Left lobe of liver (tissue), 2 donors: ENCODE measurements around the gene GTF3C1. TPM values are rescaled to one million over a fixed set of nuclear protein-coding genes. Genes with fewer than 3 reads are reported as not detected.
A peak's percentile ranks its signal among the peaks of the same experiment; 100 is the strongest.

ENCODE experiments used
- ATAC-seq: fragments of 200-7000 bp; cut with Tn5 transposase; one replicate; pipeline ENCODE4 v1.9.1; 2020; ENCODE audit warnings: mild to moderate bottlenecking, moderate library complexity
- DNase-seq: peaks from one replicate; pipeline ENCODE4 v3.0.0-alpha.2; 2020; ENCODE audit warnings: low spot score
- total RNA-seq: library from RNA; stranded (reverse); gene quantifications from one replicate; pipeline ENCODE4 v1.2.1, GENCODE V29; 2021
- donor health status: DM: no; HTN: no; CAD: no; lungs with moderate emphysema.
- donor health status: DM: no; HTN: yes; CAD: no.

Gene GTF3C1, protein sequence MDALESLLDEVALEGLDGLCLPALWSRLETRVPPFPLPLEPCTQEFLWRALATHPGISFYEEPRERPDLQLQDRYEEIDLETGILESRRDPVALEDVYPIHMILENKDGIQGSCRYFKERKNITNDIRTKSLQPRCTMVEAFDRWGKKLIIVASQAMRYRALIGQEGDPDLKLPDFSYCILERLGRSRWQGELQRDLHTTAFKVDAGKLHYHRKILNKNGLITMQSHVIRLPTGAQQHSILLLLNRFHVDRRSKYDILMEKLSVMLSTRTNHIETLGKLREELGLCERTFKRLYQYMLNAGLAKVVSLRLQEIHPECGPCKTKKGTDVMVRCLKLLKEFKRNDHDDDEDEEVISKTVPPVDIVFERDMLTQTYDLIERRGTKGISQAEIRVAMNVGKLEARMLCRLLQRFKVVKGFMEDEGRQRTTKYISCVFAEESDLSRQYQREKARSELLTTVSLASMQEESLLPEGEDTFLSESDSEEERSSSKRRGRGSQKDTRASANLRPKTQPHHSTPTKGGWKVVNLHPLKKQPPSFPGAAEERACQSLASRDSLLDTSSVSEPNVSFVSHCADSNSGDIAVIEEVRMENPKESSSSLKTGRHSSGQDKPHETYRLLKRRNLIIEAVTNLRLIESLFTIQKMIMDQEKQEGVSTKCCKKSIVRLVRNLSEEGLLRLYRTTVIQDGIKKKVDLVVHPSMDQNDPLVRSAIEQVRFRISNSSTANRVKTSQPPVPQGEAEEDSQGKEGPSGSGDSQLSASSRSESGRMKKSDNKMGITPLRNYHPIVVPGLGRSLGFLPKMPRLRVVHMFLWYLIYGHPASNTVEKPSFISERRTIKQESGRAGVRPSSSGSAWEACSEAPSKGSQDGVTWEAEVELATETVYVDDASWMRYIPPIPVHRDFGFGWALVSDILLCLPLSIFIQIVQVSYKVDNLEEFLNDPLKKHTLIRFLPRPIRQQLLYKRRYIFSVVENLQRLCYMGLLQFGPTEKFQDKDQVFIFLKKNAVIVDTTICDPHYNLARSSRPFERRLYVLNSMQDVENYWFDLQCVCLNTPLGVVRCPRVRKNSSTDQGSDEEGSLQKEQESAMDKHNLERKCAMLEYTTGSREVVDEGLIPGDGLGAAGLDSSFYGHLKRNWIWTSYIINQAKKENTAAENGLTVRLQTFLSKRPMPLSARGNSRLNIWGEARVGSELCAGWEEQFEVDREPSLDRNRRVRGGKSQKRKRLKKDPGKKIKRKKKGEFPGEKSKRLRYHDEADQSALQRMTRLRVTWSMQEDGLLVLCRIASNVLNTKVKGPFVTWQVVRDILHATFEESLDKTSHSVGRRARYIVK (N-terminal part only)
- total RNA-seq = 34.2 TPM

DNA sequence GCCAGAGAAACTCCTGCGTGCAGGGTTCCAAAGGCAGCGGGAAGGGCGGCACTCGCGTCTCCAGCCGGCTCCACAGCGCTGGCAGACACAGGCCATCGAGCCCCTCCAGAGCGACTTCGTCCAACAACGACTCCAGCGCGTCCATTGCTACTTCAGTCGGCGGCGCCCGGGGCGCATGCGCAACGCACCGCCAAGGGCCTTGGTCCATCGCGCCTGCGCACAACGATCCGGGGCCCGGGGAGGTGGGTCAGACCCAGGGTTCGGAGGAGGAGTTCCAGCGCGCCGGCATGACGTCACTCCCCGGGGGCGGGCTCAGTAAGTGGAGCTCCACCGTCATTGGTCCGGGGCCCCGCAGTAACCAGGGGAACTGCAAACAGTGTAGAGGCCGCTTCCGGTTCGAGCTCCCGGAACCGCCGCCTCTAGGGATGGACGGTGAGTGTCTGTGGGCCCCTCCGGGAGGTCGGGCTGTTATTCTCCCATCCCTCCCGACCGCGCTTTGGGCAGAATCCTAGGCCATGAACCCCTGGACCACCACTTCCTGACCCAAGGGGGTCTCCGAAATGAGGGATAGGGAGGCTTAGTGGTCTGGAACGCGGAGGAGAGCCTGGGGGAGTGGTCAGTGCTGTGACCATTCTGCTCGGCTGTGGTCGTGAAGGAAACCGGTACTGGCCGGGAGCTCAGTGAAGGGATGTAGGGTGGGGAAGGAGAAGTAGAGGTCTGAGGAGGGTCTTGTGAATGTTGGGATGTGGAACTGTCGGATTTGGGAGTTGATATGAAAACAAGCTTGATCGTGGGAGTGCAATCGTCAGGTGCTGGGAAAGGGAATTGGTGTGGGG, at the start of gene GTF3C1, which contains the start of gene KATNIP:
Gene GTF3C1, minus strand, starts transcription at position 168 of the 836 bp plus-strand sequence. Its CDS starts 23 bp downstream, at position 145.
Gene KATNIP, plus strand, starts transcription at position 399 of the 836 bp plus-strand sequence. Its CDS starts 27 bp downstream, at position 426.
- DNase-seq = peak; percentile 100
- peak; percentile 99 for ATAC-seq

DNA sequence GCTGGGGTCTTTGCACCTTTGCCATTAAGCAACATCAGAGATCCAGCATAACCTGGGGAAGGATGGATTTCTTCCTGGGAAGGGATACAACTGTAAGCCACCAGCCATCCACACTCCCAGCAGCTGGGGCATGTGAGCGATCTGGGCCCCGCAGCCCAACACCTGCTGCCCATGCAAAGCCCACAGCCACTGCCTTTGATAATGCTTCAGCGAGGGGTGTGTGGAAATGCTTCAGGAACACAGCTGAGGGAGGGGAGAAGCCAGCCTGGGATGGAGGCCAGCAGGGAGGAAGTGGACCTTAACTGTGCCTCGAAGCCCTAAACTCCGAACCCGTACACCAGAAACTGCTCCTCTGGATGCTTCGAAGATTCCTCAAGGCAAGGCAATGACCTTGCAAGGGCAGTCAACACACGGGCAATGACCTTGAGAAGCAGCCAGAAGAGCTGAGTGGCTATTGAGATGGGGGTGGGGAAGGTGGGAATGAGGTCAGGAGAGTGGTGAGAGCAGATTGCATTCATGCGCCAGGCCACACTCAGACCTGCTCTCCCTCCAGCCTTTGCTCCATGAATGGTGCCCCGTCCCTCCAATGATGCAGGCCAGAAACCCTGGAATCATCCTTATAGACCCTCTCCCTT, 49.3 kb upstream of the GTF3C1 start:
- no peak for DNase-seq
- peak; percentile 15 for ATAC-seq

DNA sequence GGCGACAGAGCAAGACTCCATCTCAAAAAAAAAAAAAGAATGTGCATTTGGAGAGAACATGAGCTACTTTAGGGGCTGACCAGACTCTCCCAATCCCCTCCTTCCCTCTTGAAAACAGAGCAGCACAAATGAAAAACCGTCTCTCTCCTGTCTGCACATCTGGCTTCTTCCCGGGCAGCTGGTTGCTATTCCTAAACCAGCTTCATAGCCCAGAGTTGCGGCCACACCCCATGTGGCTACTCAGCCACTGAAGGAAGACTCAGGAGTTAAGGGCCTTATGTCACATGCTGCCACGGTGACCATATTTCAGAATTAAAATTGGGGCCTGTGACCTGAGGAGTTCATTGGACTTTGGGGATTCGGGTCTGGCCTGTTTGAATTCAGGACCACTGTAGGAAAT, 48.5 kb upstream of the GTF3C1 start:
- no peak for ATAC-seq

DNA sequence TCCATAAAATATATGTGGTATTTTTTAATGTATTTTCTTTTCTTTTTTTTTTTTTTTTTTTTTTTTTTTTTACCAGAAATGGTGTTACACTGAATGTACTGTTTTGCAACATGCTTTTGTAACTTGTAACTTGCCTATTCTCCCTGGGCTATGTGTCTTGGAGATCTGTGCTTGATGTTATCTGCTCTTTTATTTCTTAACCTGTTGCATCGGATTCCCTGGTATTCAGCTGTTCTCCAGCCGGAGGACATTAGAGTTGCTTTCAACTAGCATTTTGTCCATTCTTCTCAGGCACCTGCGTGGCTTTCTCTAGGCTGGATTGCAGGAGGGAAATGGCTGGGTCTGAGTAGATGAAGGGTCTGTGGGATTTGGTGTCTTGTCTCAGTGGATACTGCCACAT, 47.6 kb upstream of the GTF3C1 start:
- no peak for ATAC-seq

More for the DNA sequence above, 48.5 kb upstream of the GTF3C1 start:
- DNase-seq = no peak

DNA sequence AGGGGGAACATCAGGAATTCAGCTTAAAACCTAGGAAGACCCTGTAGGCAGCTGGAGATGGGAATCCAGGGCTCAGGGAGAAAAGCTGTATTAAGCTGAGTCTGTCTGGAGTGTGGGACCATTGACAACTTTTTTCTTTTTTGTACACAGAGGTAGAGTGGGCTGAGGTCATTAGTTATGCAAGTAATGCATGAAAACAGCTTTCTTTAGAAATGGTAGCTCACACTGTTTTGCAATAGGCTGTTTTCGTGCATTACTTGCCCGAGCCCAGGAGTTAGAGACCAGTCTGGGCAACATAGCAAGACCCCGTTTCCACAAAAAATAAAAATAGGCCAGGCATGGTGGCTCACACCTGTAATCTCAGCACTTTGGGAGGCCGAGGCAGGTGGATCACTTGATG, 46.7 kb upstream of the GTF3C1 start:
- DNase-seq (no peak), ATAC-seq (no peak)

More for the DNA sequence above, 47.6 kb upstream of the GTF3C1 start:
- no peak for DNase-seq

DNA sequence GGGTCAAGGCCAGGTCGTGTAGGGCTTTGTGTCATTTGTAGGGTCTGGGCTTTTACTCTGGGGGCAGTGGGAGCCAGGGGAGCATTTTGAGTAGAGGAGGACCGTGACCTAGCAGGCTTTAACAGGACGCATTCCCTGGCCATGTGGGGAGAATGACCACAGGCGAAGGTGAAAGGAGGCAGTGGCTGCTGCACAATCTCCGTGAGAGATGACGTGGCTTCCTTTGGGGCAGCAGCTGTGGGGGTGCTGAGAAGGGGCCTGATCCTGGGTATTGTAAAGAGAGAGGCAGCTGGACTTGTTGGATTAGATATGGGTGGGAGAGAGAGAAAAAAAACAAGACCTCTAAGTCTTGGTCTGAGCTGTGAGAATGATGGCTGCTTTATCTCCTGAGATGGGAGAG, 46.3 kb upstream of the GTF3C1 start:
- DNase-seq (no peak), ATAC-seq (no peak)

DNA sequence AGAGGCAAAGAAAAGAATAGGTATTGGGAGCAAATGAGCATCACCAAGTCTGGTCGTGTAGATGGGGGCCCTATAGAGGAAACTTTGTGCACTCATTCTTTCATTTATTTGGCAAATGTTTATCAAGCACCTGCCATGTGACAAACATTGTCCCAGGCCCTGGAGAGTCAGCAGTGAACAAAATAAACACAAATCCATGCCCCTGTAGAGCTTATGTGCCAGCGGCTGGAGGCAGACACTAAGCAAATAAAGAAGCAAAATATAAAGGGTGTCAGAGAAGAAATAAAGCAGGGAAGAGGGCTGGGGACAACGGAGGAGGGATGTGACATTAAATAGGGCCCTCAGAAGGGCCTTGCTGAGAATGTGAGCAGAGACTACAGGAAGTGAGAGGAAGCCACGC, 45.8 kb upstream of the GTF3C1 start:
- DNase-seq (no peak), ATAC-seq (no peak)

DNA sequence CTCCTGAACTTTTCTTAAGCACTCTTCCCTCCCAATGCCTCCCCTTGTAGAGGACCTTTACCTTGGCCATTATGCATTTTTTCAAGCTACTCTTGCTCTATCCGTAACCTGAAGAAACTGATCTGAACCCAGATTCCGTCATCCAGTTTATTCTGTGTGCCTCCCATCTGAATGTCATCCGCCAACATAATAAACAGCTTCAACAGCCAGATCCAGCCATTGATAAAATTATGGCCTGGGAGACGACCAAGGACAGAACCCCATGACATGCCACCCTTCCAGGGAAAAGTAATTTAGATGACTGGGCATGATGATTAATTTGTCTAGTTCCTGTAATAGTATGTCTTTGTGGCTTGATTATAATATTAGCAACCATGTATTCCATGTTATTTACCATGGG, 42.1 kb upstream of the GTF3C1 start:
- DNase-seq (no peak), ATAC-seq (no peak)

DNA sequence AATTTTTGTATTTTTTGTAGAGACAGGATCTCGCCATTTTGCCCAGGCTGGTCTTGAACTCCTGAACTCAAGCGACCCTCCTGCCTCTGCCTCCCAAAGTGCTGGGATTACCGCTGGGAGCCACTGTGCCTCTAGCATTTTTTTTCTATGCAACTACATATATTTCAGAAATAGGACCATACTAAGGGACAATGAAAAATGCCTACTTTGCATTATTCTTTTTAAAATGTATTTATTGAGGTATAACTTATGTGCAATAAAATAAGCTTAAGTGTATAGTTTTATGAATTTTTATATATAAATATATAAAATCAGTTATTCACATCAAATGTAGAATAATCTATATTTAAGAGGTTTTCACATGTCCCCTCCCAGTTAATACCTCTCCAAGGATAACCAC, 38.3 kb upstream of the GTF3C1 start:
- DNase-seq = no peak
- ATAC-seq = no peak

DNA sequence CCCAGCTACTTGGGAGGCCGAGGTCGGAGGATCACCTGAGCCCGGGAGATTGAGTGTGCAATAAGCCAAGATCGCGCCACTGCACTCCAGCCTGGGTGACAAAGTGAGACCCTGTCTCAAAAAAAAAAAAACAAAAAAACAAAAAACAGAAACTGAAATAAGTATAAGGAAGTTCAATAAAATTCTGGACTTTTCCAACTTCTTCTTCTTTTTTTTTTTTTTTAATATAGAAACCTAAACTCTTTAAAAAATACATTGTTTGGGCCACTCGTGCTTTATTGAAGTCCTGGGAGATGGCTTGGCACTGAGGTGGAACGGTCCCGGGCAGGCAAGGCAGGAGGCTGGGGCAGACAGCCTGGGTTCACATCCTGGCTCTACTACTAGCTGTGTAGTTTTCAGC, 37.0 kb upstream of the GTF3C1 start:
- ATAC-seq (no peak), DNase-seq (no peak)

DNA sequence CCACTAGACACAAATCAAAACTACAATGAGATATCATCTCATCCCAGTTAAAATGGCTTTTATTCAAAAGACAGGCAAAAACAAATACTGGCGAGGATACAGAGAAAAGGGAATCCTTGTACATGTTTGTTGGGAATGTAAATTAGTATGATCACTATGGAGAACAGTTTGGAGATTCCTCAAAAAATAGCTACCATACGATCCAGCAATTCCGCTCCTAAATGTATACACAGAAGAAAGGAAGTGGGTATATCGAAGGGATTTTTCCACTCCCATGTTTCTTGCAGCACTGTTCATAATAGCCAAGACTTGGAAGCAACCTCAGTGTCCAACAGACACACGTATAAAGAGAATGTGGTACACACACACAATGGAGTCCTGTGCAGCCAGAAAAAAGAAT, 35.5 kb upstream of the GTF3C1 start:
- no peak for ATAC-seq
- no peak for DNase-seq

DNA sequence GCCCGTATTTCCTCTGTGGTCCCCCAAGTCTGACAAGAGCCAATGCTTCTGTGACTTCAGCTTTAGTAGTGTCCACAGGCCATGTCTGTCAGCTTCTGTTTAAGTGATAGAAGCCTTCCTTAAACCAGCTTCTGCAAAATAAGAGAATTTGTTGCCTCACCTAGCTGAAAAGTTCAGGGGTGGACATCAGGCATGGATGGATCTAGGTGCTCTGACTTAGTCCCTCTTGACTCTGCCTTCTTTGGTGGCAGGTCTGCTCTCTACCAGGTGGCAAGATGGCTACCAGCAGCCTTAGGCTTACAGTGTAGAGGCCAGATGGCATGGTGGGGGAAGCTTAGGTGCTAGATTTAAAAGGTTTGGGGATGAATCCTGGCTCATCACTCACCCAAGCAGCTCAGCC, 33.9 kb upstream of the GTF3C1 start:
- DNase-seq (no peak), ATAC-seq (no peak)

DNA sequence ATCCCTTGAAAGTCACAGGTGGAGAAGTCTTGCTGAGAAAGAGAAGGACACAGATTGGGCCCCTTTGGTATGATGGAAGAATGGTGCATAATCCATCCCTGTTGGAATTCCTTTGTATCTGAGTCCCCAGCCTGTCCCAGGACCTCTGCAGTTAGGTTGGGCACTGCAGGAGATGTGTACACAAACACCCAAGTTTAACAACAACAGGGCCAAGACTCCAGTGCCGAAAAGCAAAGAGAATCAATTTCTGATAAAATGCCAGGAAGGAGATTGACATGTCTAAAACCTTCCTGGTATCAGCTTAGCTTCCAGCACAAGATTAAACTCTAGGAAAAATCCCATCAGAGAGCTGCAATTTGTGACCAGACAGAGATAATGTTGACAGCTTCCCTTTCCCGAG, 33.2 kb upstream of the GTF3C1 start:
- no peak for ATAC-seq
- DNase-seq = no peak

DNA sequence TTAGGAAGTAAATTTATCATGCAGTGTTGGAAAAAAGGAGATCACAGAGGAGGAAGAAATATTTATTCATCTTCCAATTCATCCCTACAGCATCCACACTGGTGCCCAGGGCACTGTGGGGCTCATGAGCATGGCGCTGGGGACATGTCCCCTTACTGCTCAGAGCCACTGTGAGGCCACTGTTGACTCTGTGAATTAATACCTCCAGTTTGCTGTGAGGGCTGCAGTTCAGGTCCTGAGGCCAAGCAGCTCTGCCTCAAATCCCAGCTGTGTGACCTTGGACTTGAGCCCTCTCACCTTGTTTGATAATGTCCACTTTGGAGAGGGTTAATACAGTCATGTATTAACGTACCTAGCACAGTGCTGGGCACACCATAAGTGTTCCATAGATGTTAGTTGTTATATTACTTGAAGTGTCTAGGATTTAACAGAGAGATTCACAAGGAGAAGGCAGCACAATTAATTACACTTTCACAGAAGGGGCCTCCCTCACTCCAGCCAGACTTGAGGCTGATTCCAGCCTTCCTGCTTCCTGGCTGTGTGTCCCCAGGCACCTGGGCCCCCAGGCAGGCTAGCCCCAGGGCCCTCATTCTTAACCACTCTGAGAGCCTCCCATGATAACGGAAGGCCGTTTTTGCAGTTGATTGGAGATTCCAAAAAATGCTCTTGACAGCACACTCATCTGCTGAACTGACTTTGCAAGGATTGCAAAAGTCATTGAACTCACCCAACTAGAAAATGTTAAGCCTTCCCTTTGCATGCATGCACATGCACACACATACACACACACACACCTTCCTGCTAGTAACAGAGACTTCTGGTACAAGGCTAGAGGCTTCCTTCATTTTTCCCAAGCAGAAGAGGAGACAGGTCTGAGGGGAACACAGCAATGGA, 29.6 kb upstream of the GTF3C1 start:
- ATAC-seq (no peak), DNase-seq (no peak)

DNA sequence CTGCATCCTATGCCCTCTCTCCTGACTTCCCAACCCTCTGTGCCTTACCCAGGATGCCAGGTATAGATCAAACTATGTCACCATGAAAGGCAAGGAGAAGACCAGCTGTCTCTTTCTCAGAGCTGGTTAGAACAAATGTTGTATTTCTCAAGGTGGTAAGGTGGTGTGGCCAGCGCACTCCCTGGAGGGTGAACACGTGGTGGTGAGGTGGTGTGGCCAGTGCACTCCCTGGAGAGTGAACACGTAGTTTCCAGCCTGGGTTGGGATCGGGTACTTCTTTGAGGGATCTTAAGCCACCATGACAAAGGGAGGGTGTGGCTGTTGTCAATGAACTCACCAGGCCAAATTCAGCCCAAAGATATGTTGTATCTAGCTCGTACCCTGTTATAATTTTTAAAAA, 27.0 kb upstream of the GTF3C1 start:
- no peak for DNase-seq
- no peak for ATAC-seq

DNA sequence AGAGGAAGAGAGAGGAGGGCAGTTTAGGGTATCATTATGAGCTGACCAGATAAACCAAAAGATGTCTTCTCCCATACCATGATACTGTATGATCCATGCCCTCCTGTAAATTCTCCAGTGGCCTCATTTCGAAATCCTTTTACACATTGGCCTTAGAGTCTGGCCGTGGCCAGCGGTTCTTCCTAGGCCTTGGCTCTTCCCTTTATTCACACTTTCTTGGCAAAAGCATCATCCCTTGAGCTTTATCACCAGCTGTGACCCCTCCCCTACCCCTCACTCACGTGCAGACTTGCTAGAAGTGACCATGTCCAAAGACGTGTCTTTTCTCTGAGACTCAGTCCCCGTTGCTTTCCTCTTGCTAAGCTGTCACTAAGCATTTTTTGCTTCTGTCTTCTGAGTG, 23.0 kb upstream of the GTF3C1 start:
- ATAC-seq (no peak), DNase-seq (no peak)

DNA sequence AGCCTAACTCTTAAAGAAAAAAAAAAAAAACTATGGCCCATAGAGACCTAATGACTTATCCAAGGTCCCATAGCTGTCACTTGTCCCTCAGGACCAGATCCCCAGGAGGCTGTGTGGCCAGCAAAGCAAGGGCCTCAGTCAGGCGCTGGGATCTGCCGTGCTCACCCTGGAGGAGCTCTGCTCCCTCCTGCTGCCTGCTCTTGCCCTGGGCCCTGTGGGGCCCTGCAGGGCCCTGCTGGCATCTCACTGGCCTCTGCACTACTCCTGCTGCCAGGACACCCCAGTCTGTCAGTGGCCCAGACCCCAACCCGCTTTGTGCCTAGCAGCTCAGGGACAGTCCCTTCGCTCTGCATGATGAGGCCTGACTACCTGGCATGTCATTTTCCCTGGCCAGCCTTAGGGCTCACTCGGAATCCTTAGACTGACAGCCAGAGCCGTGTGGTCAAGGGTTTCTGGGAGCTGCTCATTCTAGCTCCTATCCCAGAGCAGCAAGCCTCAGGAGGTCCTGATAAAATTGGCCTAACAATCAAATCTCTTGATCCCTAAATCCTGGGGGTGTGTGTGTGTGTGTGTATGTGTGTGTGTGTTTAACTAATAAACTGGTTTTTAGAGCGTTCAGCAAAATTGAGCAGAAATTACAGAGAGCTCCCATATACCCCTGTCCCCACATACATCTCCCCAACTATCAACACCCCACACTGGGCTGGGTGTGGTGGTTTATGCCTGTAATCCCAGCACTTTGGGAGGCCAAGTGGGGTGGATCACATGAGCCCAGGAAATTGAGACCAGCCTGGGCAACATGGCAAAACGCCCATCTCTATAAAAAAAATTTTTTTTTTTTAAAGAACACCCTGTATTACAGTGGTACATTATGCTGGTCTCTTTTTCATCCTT, 22.0 kb upstream of the GTF3C1 start:
- no peak for DNase-seq
- ATAC-seq = no peak
